Measurements from ENCODE around the gene MOBP. TPM values are rescaled to one million over a fixed set of nuclear protein-coding genes. Genes with fewer than 3 reads are reported as not detected.

MOBP gene
- total RNA-seq, 3 donors from 2014 or later = 0.44 to 1.4 (median 0.92) TPM

DNA sequence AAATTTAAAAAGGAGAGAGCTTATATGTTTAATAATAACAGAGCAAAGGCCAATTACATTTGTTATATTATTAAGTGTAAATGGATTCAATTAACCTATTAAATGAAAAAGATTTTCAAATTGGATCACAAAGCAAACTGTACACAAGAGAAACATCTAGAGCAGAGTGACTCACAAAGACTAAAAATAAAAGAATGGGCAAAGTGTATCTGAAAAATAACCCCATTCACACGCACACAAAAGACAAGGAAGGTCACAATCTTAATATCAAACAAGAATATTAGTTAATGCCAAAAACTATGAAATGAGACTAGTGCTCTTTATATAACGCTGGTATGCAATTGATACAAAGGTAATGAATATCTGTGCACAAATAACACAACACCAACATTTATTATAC, 65.7 kb downstream of the MOBP start:
- ATAC-seq = no peak
- intact Hi-C loops (cut with DNase I, micrococcal nuclease) = no loop called here
- no peak for TF ChIP-seq CTCF (IDR thresholded peaks at IDR 0.05)

GRCh38 chr3:39540162-39540921, 72.9 kb downstream of the MOBP start:
- DNase-seq = no peak
- ATAC-seq = no peak
- no peak for TF ChIP-seq CTCF (IDR thresholded peaks at IDR 0.05)
- no peak overlapping the region for H3K4me3 ChIP-seq
- H3K4me1 ChIP-seq (ENCODE audit: low read depth) = no peaks in the 10 kb centered on the region
- H3K9me3 ChIP-seq = no peaks in the 10 kb centered on the region
- intact Hi-C loops (cut with DNase I, micrococcal nuclease) = no loop called here
- H3K36me3 ChIP-seq (ENCODE audit: low read depth) = no peaks in the 10 kb centered on the region

More for the DNA sequence above, 65.7 kb downstream of the MOBP start:
- H3K4me3 ChIP-seq = no peak overlapping the region
- H3K36me3 ChIP-seq (ENCODE audit: low read depth) = no peaks in the 10 kb centered on the region
- H3K4me1 ChIP-seq (ENCODE audit: low read depth) = no peaks in the 10 kb centered on the region
- no peaks in the 10 kb centered on the region for H3K9me3 ChIP-seq
- no peak for DNase-seq

- TF ChIP-seq CTCF (IDR thresholded peaks at IDR 0.05) = no peak
- intact Hi-C loops (cut with DNase I, micrococcal nuclease) = no loop called here
- H3K9me3 ChIP-seq = no peaks in the 10 kb centered on the region
- ATAC-seq (no peak), DNase-seq (no peak)
- H3K36me3 ChIP-seq (ENCODE audit: low read depth) = no peaks in the 10 kb centered on the region
- no peaks in the 10 kb centered on the region for H3K4me1 ChIP-seq (ENCODE audit: low read depth)
- no peak overlapping the region for H3K4me3 ChIP-seq
These were observed 74.0 kb downstream of the MOBP start for GRCh38 chr3:39541442-39541841.

DNA sequence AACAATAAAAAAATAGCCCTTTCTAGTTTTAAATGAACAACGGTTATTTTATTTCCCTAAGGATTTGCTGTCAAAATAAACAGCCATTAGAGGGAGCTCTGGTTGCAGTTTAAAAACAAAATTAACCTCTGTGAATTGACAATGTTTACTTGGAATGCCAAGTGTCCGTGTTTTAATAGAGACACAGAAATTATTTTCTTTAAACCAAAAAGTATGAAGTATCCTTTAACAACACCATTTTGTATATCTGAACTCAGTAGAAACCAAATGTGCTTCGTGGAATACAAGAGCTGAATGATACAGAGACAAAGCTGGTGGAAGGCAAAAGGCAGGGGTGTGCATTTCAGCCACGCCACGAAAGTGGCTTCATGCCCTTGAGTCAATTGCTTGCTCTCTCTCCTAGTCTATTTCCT, 74.4 kb downstream of the MOBP start:
- DNase-seq = no peak
- Histone ChIP-seq H3K9me3 (no peaks in the 10 kb centered on the region), H3K36me3 (ENCODE audit: low read depth) (no peaks in the 10 kb centered on the region), H3K4me1 (ENCODE audit: low read depth) (no peaks in the 10 kb centered on the region), H3K4me3 (no peak overlapping the region)
- no peak for ATAC-seq
- TF ChIP-seq CTCF (IDR thresholded peaks at IDR 0.05) = no peak
- intact Hi-C loops (cut with DNase I, micrococcal nuclease) = no loop called here

DNA sequence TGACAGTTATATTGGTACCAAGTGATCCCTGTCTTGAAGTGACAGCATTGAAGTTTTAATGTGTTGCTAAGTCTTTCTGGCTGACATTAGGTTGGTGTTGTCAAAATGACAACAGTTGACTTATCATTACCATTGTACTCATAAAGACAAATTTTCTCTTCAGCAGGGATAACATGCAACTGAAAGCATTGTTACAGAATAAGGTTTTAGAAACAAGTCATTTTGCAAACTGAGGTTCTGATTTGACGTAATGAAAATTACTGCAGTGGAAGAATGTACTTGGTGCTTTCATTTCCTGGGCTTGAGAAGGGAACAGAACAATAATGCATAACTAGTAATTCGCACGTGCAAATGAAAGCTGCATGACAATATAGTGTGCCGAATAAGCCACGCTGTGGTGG, 75.1 kb downstream of the MOBP start:
- TF ChIP-seq CTCF (IDR thresholded peaks at IDR 0.05) = no peak
- intact Hi-C loops (cut with DNase I, micrococcal nuclease) = no loop called here
- no peaks in the 10 kb centered on the region for H3K4me1 ChIP-seq (ENCODE audit: low read depth)
- DNase-seq (no peak), ATAC-seq (no peak)
- no peaks in the 10 kb centered on the region for H3K9me3 ChIP-seq
- H3K4me3 ChIP-seq = no peak overlapping the region
- H3K36me3 ChIP-seq (ENCODE audit: low read depth) = no peaks in the 10 kb centered on the region
